ENCODE data around the gene KDELR1. TPM values are rescaled to one million over a fixed set of nuclear protein-coding genes. Genes with fewer than 3 reads are reported as not detected.
A peak's percentile ranks its signal among the peaks of the same experiment; 100 is the strongest.

KDELR1 gene
- total RNA-seq, 1 donor from 2014 or later, result 137 TPM

- intact Hi-C loops (cut with DNase I), result no loop called here
- H3K27ac ChIP-seq, result no peak overlapping the region
- no peak for DNase-seq
These were observed 23.5 kb downstream of the KDELR1 start for GRCh38 chr19:48367855-48368254.

GRCh38 chr19:48365602-48366001 lies 25.7 kb downstream of the KDELR1 start:
- TF ChIP-seq CTCF (IDR thresholded peaks at IDR 0.05), result no peak
- Histone ChIP-seq H3K4me1 (peaks cover 10% of the 10 kb centered on the region), H3K27ac (no peak overlapping the region), H3K4me3 (no peak overlapping the region), H3K27me3 (ENCODE audit: low read depth) (no peaks in the 10 kb centered on the region), H3K9me3 (no peaks in the 10 kb centered on the region), H3K36me3 (no peaks in the 10 kb centered on the region)
- ATAC-seq, result no peak
- DNase-seq, result no peak
- intact Hi-C loops (cut with DNase I), result no loop called here

More at GRCh38 chr19:48367855-48368254, 23.5 kb downstream of the KDELR1 start:
- Histone ChIP-seq H3K36me3 (no peaks in the 10 kb centered on the region), H3K4me3 (no peak overlapping the region), H3K9me3 (no peaks in the 10 kb centered on the region), H3K27me3 (ENCODE audit: low read depth) (no peaks in the 10 kb centered on the region), H3K4me1 (peaks cover 7% of the 10 kb centered on the region)
- TF ChIP-seq CTCF (IDR thresholded peaks at IDR 0.05), result no peak
- ATAC-seq, result no peak

- DNase-seq (no peak), ATAC-seq (no peak)
- Histone ChIP-seq H3K4me1 (peaks cover 10% of the 10 kb centered on the region), H3K27ac (peak overlapping the region; percentile 97), H3K36me3 (no peaks in the 10 kb centered on the region), H3K4me3 (peak overlapping the region; percentile 84), H3K27me3 (ENCODE audit: low read depth) (no peaks in the 10 kb centered on the region), H3K9me3 (no peaks in the 10 kb centered on the region)
- TF ChIP-seq CTCF (IDR thresholded peaks at IDR 0.05), result no peak
- intact Hi-C loops (cut with DNase I), result no loop called here
These were observed 26.6 kb downstream of the KDELR1 start for GRCh38 chr19:48364598-48365348.

GRCh38 chr19:48363810-48364597 lies 27.3 kb downstream of the KDELR1 start, which contains the start of the genes SYNGR4 and TMEM143:
Gene SYNGR4, plus strand, starts transcription at chr19:48364367. Its CDS starts 1,476 bp downstream, at chr19:48365843.
Gene TMEM143, minus strand, starts transcription at chr19:48363940. Its CDS starts 20 bp downstream, at chr19:48363920.
- H3K4me3 ChIP-seq, result peak within 1 kb of the TSS; percentile 84
- TF ChIP-seq CTCF (IDR thresholded peaks at IDR 0.05), result no peak
- H3K36me3 ChIP-seq, result no peaks in the 10 kb centered on the region
- ATAC-seq (peak; percentile 95 to 97), DNase-seq (peak; percentile 99)
- peaks cover 10% of the 10 kb centered on the region for H3K4me1 ChIP-seq
- peak within 1 kb of the TSS; percentile 97 for H3K27ac ChIP-seq
- no peaks in the 10 kb centered on the region for H3K27me3 ChIP-seq (ENCODE audit: low read depth)
- intact Hi-C loops (cut with DNase I), result no loop called here
- no peaks in the 10 kb centered on the region for H3K9me3 ChIP-seq

- H3K4me1 ChIP-seq, result peaks cover 10% of the 10 kb centered on the region
- no peaks in the 10 kb centered on the region for H3K36me3 ChIP-seq
- intact Hi-C loops (cut with DNase I), result no loop called here
- H3K9me3 ChIP-seq, result no peaks in the 10 kb centered on the region
- no peaks in the 10 kb centered on the region for H3K27me3 ChIP-seq (ENCODE audit: low read depth)
- peak overlapping the region; percentile 97 for H3K27ac ChIP-seq
- DNase-seq (no peak), ATAC-seq (peak; percentile 16 to 23)
- peak overlapping the region; percentile 84 for H3K4me3 ChIP-seq
- no peak for TF ChIP-seq CTCF (IDR thresholded peaks at IDR 0.05)
These were observed 27.9 kb downstream of the KDELR1 start for GRCh38 chr19:48363500-48363809.
